ENCODE results near the gene ABCF3. TPM values are rescaled to one million over a fixed set of nuclear protein-coding genes. Genes with fewer than 3 reads are reported as not detected.
A peak's percentile ranks its signal among the peaks of the same experiment; 100 is the strongest.

ABCF3 gene
- total and polyA plus RNA-seq, 8 donors, result 57.6 to 75.2 (median 67.8) TPM

DNA sequence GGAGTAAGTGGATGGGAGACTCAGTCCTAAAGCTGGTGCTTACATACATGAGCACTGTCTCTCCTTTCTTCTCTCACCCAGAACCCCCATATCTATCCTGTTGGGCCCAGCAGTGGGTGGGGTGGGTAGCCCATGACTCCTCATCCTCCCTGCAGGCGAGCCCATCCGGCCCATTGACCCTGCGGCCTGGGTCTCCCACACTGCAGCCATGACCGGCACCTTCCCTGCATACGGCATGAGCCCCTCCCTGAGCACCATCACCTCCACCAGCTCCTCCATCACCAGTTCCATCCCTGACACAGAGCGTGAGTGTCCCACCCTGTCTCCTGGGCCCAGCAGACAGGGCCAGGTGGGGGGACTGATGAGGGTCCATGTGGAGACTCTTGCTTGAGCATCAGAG lies 19.3 kb upstream of the ABCF3 start:
- Histone ChIP-seq H3K27ac (no peak overlapping the region), H3K9me3 (no peaks in the 10 kb centered on the region), H3K27me3 (no peaks in the 10 kb centered on the region), H3K36me3 (peaks cover 0 to 92% of the 10 kb centered on the region in 2 donors), H3K4me1 (peaks cover 0 to 5% of the 10 kb centered on the region in 2 donors), H3K4me3 (no peak overlapping the region)
- TF ChIP-seq, protein P1, sequence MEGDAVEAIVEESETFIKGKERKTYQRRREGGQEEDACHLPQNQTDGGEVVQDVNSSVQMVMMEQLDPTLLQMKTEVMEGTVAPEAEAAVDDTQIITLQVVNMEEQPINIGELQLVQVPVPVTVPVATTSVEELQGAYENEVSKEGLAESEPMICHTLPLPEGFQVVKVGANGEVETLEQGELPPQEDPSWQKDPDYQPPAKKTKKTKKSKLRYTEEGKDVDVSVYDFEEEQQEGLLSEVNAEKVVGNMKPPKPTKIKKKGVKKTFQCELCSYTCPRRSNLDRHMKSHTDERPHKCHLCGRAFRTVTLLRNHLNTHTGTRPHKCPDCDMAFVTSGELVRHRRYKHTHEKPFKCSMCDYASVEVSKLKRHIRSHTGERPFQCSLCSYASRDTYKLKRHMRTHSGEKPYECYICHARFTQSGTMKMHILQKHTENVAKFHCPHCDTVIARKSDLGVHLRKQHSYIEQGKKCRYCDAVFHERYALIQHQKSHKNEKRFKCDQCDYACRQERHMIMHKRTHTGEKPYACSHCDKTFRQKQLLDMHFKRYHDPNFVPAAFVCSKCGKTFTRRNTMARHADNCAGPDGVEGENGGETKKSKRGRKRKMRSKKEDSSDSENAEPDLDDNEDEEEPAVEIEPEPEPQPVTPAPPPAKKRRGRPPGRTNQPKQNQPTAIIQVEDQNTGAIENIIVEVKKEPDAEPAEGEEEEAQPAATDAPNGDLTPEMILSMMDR (IDR thresholded peaks at IDR 0.05), result no peak
- ATAC-seq (no peak), DNase-seq (no peak)
- intact Hi-C loops (cut with DNase I), result no loop called here

DNA sequence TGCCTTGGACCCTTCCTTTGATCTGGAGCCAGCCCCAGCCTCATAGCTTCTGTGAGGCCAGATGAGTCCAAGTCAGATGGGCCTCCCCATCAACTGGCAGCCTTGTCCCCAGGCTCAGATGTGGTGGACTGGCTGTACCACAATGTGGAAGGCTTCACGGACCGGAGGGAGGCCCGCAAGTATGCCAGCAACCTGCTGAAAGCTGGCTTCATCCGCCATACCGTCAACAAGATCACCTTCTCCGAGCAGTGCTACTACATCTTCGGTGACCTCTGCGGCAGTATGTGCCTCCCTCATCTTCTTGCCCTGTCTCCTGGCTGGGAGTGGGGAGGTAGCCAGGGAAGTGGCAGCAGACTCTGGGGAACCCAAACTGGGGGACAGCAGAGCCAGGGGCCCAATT lies 18.2 kb upstream of the ABCF3 start:
- Histone ChIP-seq H3K27ac (no peak overlapping the region), H3K4me1 (no peaks in the 10 kb centered on the region), H3K4me3 (no peak overlapping the region), H3K36me3 (peaks cover 0 to 97% of the 10 kb centered on the region in 2 donors), H3K27me3 (no peaks in the 10 kb centered on the region), H3K9me3 (no peaks in the 10 kb centered on the region)
- DNase-seq (no peak), ATAC-seq (no peak)
- intact Hi-C loops (cut with DNase I), result no loop called here
- TF ChIP-seq, protein P1 (IDR thresholded peaks at IDR 0.05), result no peak

DNA sequence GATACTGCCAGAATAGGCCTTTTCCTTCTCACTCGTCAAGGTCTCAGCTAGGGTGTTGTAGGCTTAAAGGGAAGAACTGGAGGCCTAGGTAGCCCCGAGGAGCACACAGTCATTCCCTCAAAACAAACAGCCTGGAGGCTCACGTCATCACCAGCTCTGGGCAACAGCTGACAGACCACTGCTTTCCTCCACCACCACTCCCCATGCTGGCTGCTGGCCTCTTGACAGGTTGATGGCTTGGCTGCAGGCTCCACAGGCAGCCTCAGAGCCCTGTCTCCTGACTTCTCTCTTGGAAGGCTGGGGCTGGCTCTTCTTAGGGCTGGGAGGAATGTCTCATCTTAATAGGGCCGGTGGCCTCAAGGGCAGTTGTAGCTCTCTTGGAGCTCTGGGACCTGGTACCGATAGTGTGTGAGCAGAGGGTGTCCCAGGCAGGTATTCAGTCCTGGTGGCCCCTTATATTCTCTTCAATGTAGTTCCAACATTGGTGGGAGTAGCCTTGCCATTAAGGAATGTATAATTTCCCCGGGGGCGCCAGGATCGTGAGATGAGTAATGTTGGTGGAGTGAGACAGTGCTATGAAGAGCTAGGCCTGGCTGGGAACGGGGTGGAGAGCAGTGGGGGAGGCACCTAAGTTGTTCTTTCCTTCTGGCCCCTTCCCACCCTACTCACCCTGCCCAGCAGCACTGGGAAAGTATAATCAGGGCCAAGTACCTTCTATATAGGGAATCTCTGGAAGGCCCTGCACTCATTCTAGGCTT lies 17.5 kb upstream of the ABCF3 start:
- Histone ChIP-seq H3K9me3 (no peaks in the 10 kb centered on the region), H3K27ac (no peak overlapping the region), H3K4me1 (no peaks in the 10 kb centered on the region), H3K36me3 (peaks cover 0 to 91% of the 10 kb centered on the region in 2 donors), H3K27me3 (no peaks in the 10 kb centered on the region), H3K4me3 (no peak overlapping the region)
- intact Hi-C loops (cut with DNase I), result no loop called here
- ATAC-seq (peak; percentile 13), DNase-seq (no peak)
- TF ChIP-seq, protein P1 (IDR thresholded peaks at IDR 0.05), result no peak

DNA sequence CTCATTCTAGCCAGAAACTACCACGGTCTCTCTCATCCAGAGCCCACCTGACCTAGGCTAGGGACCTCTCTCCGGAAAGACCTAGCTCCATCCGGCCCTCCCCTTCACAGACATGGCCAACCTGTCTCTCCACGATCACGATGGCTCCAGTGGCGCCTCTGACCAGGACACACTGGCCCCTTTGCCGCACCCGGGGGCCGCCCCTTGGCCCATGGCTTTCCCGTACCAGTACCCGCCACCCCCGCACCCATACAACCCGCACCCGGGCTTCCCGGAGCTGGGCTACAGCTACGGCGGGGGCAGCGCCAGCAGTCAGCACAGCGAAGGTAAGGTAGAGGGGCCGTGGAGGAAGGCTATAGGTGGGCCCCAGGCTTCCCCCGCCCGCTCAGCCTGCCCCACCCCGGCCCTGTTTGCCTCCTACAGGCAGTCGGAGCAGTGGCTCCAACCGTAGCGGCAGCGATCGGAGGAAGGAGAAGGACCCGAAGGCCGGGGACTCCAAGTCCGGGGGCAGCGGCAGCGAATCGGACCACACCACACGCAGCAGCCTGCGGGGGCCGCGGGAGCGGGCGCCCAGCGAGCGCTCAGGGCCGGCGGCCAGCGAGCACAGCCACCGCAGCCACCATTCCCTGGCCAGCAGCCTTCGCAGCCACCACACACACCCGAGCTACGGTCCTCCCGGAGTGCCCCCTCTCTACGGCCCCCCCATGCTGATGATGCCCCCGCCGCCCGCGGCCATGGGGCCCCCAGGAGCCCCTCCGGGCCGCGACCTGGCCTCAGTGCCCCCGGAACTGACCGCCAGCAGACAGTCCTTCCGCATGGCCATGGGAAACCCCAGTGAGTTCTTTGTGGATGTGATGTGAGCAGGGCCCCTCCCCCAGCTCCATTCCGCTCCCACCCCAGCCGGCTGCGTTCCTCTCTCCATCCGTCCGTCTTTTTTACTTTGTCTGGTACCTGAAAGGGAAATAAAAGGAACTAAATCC lies 15.8 kb upstream of the ABCF3 start:
- no peak for DNase-seq
- no peak overlapping the region for H3K4me3 ChIP-seq
- no peaks in the 10 kb centered on the region for H3K9me3 ChIP-seq
- TF ChIP-seq, protein P1 (IDR thresholded peaks at IDR 0.05), result no peak
- peaks cover 0 to 6% of the 10 kb centered on the region in 2 donors for H3K4me1 ChIP-seq
- H3K27me3 ChIP-seq, result no peaks in the 10 kb centered on the region
- H3K36me3 ChIP-seq, result peaks cover 0 to 74% of the 10 kb centered on the region in 2 donors
- H3K27ac ChIP-seq, result no peak overlapping the region
- no peak for ATAC-seq
- intact Hi-C loops (cut with DNase I), result no loop called here

DNA sequence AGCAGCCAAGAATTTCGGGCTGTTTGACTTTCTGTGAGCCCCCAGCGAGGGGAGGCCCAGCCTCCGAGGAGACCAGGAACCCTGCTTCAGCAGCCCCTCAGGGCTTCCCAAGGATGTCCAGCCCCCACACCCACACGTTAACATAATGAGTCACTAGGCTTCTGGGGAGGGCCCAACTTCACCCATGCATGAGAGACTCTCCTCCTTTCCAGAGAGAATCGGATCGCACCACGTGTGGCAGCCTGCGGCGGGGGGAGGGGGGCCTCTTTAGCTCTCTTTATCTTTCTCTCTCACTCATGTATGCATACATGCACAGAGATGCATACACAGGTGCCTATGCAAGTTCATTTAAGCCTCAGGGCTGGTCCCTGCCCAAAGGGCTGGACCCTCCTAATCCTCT lies 14.4 kb upstream of the ABCF3 start:
- DNase-seq, result no peak
- Histone ChIP-seq H3K36me3 (peaks cover 0 to 60% of the 10 kb centered on the region in 2 donors), H3K9me3 (no peaks in the 10 kb centered on the region), H3K4me3 (no peak overlapping the region), H3K27ac (no peak overlapping the region), H3K27me3 (no peaks in the 10 kb centered on the region), H3K4me1 (peaks cover 7 to 18% of the 10 kb centered on the region in 2 donors)
- TF ChIP-seq, protein P1 (IDR thresholded peaks at IDR 0.05), result no peak
- ATAC-seq, result no peak
- intact Hi-C loops (cut with DNase I), result no loop called here
